Measurements from ENCODE around the gene SCAPER.

- no peak for TF ChIP-seq CTCF (IDR thresholded peaks at IDR 0.05 in 8 of 11, conservative IDR thresholded peaks at IDR 0.05 in 3 of 11)
- TF ChIP-seq POLR2AphosphoS5 (IDR thresholded peaks at IDR 0.05) = no peak
- no peak for TF ChIP-seq POLR2A (IDR thresholded peaks at IDR 0.05)
These were observed 576.2 kb downstream of the SCAPER start for GRCh38 chr15:76328958-76329357.
